Limb (tissue), 2 donors: ENCODE results near the gene FXYD4.
A peak's percentile ranks its signal among the peaks of the same experiment; 100 is the strongest.
"Not testable (repeated sequence)": the region's sequence is repeated elsewhere in the genome, so short reads cannot be mapped to it uniquely, and the experiment has no call there.

ENCODE experiments used
- DNase-seq, 2 donors: peaks; one replicate each; pipeline ENCODE4 v3.0.0-alpha.2; 2016; ENCODE audit errors: extremely low spot score in 2 of 2

Gene FXYD4

DNA sequence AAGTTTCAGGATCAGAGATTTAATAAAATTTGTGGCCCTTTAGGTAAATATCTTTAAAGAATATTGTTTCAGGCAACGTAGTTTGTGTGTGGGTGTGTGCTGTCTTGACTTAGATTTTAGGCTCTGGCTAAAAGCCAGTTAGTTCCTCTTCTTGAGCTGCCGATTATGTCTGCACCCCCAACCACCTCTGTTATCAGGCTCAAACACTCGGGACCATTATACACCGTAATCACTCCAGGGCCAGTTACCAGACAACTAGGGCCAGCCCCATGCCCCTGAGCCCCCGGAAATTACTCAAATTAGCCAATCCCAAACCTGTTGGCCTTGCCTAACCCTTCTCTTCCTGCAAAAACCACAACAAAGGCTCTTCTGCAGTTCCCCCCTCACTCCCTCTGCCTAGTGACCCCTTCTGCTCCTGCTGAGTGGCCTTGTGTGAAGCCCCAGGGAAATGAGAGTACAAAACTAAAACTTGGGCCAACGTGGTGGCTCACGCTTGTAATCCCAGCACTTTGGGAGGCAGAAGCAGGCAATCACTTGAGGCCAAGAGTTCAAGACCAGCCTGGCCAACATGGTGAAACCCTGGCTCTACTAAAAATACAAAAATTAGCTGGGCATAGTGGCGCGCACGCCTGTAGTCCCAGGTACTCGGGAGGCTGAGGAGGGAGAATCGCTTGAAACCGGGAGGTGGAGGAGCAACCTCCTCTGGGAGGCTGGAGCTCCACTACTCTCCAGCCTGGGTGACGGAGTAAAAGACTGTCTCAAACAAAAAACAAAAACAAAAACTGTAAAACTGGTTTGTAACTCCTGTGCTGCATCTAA, 46.7 kb downstream of the FXYD4 start:
- no peak for DNase-seq

DNA sequence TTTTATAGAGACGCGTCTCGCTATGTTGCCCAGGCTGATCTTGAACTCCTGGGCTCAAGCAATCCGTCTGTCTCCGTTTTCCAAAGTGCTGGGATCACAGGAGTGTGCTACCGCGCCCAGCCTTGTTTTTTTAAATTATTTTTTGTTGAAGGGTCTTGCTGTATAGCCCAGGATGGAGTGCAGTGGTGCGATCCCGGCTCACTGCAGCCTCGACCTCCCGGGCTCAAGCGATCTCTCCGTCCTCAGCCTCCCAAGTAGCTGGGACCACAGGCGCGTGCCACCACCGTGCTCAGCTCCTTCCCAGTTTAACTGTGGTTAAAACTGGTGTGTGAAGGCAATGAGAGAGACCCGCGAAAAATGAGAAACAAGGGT, 48.5 kb downstream of the FXYD4 start:
- no peak for DNase-seq

DNA sequence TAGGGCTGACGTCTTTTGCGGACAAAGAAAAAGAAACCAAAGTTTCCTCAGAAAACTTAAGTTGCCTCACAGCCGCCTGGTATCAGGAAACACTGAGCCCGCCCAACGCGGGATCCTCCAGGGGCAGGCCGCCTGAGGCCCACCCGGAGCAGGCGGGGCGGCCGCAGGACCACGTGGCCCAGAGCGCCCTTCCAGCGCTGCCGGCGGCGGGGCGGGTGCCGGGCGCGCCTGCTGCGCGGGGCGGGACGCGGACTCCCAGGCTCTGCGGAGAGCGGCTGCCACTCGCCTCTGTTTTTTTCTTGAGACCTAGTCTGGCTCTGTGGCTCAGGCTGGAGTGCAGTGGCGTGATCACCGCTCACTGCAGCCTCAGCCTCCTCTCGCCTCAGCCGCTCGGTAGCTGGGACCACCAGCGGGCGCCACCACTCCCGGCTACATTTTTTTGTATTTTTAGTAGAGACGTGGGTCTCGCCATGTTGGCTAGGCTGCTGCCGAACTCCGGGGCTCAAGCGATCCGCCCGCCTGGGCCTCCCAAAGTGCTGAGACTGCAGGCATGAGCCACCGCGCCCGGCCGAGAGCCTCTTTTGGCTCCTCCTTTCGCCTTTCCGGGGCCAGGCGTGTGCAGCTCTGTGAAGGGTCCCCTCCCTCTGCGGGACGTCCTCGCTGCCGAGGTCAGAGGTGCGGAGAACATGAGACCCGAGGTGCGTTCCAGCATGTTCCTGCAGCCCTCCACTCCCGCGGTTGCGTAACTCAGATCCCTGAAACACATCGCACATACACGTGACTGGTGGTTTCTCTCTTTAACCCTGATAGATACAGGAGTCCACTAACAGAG, 49.1 kb downstream of the FXYD4 start:
- peak; percentile 75 to 89 for DNase-seq

DNA sequence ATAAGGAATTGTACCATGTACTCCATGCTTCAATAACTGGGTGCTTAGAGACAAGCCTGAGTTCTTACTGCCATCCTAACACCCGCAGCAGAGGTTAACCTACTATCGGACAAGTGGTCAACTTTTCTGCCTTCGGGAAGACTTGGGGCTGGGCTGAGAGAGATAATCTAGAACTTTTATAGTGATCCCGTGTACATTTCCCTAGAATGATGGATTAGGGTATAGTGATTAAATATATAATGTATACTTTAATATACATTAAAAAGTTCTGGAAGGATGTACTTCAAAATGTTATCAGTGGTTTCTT, 49.7 kb downstream of the FXYD4 start:
- no peak for DNase-seq

DNA sequence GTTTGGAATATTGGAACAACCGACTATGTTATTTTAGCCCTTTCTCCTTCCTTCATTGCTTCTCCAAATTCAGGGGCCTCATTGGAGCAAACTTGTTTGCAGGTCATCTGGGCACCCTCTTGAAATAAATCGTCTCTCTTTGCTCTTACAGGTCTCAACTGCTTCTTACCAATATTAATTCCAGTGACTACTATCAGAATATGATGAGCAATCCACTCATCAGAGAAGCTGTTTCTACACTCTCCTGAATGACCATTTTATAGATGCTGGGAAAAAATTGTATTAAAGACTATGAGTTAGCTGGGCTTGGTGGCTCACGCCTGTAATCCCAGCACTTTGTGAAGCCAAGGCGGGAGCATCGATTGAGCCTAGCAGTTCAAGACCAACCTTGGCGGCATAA, 50.1 kb downstream of the FXYD4 start:
- DNase-seq = no peak

DNA sequence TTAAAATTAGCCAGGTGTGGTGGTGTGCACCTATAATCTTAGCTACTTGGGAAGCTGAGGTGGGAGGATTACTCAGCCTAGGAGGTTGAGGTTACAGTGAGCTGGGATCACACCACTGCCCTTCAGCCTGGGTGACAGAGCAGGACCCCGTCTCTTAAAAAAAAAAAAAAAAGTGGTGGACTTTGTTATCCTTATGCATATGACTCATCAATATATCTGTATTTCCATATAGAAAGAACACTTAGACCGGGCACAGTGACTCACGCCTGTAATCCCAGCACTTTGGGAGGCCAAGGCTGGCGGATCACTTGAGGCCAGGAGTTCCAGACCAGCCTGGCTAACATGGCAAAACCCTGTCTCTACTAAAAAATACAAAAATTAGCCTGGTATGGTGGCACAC, 50.5 kb downstream of the FXYD4 start:
- DNase-seq = not testable (repeated sequence)

DNA sequence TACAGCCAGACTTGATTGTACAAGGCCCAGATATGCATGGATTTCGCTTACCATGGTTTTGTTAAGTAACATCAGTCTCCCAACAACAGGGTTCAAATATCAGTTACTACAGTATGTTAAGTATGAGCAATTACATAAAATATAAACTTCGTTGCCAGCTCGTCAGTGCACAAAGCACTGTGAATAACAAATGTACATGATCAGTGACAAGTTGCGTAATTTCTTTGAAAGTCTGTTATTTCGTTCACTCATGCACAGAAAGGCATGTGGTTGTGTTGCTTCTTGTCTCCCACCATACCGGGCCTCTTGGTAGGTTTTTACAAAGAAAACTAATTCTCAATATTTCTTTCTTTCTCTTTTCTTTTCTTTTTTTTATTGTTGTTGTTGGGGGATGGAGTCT, 53.0 kb downstream of the FXYD4 start:
- DNase-seq = no peak
